RPMI8226 (cell line): Measurements from ENCODE around the gene POLR3G.
A peak's percentile ranks its signal among the peaks of the same experiment; 100 is the strongest.

Experiments used
- DNase-seq: peaks from one replicate; pipeline ENCODE4 v3.0.0-alpha.2; 2015

Gene POLR3G

GRCh38 chr5:90504743-90505142 is 30.1 kb downstream of the POLR3G start:
- DNase-seq, result no peak

- DNase-seq, result no peak
These were observed 31.6 kb downstream of the POLR3G start for GRCh38 chr5:90506221-90506620.

- no peak for DNase-seq
These were observed 35.8 kb downstream of the POLR3G start for GRCh38 chr5:90510438-90510837.

- no peak for DNase-seq
These were observed 39.9 kb downstream of the POLR3G start for GRCh38 chr5:90514520-90514919.

- DNase-seq, result peak; percentile 23
These were observed 44.0 kb downstream of the POLR3G start for GRCh38 chr5:90518661-90519060.

- no peak for DNase-seq
These were observed 44.4 kb downstream of the POLR3G start for GRCh38 chr5:90519081-90519480.

GRCh38 chr5:90528601-90529193 is 54.0 kb downstream of the POLR3G start:
- DNase-seq, result peak; percentile 58

- peak; percentile 99 for DNase-seq
These were observed 54.7 kb downstream of the POLR3G start, which contains the start of gene LYSMD3 for GRCh38 chr5:90529194-90529938. LYSMD3 (minus strand) TSS chr5:90529584; CDS start chr5:90525289, 4,295 bp downstream.

- DNase-seq, result peak; percentile 83
These were observed 55.4 kb downstream of the POLR3G start for GRCh38 chr5:90529939-90530677.

- DNase-seq, result peak; percentile 18
These were observed 56.2 kb downstream of the POLR3G start for GRCh38 chr5:90530736-90531487.

- no peak for DNase-seq
These were observed 59.1 kb downstream of the POLR3G start for GRCh38 chr5:90533794-90534193.

GRCh38 chr5:90534922-90535321 is 60.3 kb downstream of the POLR3G start:
- DNase-seq, result no peak

GRCh38 chr5:90542827-90543519 is 68.3 kb downstream of the POLR3G start:
- DNase-seq, result no peak

GRCh38 chr5:90545511-90545910 is 70.8 kb downstream of the POLR3G start:
- DNase-seq, result no peak

GRCh38 chr5:90546216-90546837 is 71.7 kb downstream of the POLR3G start:
- no peak for DNase-seq

GRCh38 chr5:90547072-90547536 is 72.4 kb downstream of the POLR3G start:
- no peak for DNase-seq

GRCh38 chr5:90548069-90548593 is 73.5 kb downstream of the POLR3G start:
- no peak for DNase-seq

GRCh38 chr5:90549223-90549622 is 74.6 kb downstream of the POLR3G start:
- no peak for DNase-seq

- DNase-seq, result no peak
These were observed 75.1 kb downstream of the POLR3G start for GRCh38 chr5:90549729-90550275.

- DNase-seq, result no peak
These were observed 76.3 kb downstream of the POLR3G start for GRCh38 chr5:90550963-90551362.

GRCh38 chr5:90551376-90551775 is 76.7 kb downstream of the POLR3G start:
- DNase-seq, result peak; percentile 17
